NCI-H748 treated with DMSO at 0.1 percent for 48 hours (cell line): Measurements from ENCODE around the gene EFCC1.
A peak's percentile ranks its signal among the peaks of the same experiment; 100 is the strongest.

ENCODE experiments used
- DNase-seq: peaks from one replicate; lab custom pipeline; 2025; lab: John Stamatoyannopoulos, UW

EFCC1 gene, protein sequence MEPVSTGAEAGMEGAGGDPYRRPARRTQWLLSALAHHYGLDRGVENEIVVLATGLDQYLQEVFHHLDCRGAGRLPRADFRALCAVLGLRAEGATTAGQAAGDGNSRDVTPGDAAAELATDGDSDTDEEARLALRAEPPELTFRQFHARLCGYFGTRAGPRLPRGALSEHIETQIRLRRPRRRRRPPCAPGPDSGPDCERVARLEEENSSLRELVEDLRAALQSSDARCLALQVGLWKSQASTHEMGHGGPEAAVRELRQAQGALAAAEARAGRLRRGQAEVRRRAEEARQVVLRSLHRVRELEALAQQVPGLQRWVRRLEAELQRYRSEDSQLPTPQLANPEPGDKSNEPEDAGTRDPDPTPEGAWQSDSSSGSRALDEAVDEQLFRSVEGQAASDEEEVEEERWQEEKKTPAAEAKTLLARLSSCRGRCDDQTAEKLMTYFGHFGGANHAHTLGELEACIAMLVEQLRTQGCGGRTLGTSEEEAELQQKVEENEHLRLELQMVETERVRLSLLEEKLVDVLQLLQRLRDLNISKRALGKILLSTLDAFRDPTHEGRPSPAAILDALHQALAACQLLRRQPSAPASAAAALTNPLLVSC

DNA sequence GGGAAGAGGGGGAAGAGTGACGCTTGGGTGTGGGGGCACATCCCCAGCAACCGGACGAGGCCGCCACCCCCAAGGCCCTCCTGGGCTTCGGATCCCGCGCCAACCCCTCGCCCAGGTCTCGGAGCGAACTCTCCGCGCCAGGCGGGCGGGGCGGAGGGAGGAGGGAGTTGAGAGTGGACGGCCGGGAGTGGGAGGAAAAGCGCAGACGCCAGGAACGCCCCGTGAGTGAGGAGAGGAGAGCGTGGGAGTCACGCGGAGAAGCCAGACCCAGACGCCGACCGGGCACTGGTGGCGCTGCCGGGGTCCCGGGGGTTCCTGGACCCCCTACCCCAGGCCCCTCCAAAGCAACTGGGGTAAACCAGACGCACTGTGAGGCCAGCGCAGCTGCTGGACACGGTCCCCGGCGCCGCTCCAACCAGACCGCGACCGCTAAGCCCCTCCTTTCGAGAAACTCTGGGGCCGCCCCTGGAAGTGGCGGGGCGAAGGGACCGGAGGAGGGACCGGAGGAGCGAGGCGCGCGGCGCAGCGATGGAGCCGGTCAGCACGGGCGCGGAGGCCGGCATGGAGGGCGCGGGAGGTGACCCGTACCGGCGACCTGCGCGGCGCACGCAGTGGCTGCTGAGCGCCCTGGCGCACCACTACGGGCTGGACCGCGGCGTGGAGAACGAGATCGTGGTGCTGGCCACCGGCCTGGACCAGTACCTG lies at the start of gene EFCC1:
Gene EFCC1, plus strand, starts transcription at position 204 of the 705 bp plus-strand sequence. Its CDS starts 325 bp downstream, at position 529.
- DNase-seq: no peak

DNA sequence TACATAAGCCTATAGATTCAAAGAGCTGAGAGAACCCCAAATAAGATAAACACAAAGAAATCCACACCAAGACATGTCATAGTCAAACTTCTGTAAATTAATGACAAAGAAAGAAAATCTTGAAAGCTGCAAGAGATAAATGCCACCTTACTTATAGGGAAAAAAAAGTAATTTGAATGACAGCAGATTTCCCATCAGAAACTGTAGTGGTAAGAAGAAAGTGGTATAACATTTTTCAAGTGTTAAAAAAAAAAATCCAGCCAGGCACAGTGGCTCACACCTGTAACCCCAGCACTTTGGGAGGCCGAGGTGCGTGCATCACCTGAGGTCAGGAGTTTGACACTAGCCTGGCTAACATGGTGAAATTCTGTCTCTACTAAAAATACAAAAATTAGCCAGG lies 44.7 kb upstream of the EFCC1 start:
- DNase-seq: no peak

DNA sequence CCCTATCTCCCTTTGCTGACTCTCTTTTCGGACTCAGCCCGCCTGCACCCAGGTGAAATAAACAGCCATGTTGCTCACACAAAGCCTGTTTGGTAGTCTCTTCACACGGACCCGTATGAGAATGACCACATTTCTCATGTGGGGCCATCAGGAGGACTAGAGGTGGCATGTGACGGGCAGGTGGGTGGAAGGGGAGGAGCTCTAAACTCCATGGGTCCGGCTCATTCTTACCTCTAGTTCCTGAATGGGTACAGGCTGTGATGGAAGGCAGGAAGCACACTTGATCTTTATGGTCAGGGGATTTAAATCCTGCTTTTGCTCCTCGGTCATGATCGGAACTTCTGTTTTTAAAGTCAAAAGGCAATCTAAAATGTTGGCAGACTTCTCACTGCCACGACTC lies 35.8 kb upstream of the EFCC1 start:
- no peak for DNase-seq

DNA sequence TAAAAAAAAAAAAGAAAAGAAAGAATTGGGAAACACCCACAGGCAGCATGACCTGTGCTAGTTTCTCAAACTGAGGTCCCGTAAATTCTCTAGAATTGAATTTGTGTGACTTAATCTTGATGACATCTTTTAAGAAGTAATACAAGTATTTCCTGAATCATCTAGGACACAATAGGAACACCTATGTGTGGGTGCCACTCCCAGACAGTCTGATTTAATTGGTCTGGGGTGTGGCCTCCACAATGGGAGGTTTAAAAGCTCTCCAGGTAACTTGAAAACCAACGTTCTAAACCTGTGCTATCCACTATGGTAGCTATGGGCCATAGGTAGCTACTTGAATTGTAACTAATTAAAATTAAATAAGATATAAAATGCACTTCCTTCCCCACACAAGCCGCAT lies 35.3 kb upstream of the EFCC1 start:
- DNase-seq: no peak

DNA sequence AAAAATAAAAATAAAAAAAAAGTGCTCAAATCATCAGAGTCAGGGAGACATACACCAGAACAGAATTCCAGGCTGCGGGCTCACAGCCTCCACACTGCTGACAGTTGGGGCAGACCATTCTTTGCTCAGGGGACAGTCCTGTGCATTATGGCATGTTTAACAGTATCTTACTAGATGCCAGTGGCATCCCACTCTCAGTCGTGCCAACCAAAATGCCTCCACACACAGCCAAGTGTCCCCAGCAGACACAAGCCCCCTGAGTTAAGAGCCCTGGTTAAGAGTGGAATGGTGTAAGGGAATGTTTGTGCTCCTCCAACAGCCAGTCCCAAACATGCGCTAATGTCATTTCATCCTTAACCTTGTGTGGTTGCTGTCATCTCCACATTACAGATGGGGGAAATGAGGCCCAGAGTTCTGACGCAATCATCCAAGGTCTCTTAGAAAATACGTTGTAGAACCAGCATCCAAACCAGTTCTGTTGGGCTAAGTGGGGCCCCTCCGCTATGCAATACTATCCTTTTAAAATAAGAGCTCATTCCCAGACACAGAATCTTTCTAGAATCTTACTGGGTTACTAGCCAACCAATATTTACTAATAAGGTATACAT lies 33.3 kb upstream of the EFCC1 start:
- no peak for DNase-seq

DNA sequence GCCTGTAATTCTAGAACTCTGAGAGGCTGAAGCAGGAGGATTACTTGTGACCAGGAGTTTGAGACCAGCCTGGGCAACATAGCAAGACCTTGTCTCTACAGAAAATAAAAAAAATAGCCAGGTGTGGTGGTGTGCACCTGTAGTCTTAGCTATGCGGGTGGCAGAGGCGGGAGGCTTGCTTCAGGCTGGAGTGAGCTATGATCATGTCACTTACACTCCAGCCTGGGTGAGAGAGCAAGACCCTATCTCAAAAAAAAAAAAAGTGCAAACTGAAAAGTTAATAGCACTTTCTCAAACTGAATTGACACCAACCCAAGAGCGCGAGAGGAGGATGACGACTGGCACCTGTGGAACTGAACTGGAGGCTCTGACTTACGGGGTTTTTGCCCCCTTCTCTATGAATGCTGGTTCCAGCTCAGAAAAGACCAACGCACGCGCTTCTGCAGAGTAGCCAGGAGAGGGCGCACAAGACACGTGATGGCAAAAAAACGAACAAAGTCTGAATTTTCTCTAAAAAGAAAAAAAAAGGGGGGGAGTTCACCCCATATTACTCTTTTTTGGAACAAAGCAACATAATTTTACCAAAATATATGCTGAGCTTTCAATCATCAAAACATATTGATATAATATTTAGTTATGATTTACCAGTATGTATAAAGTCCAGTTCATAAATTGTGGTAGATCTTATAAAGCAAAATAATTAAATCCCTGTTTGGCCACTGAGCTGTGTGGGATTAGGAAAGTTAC lies 30.9 kb upstream of the EFCC1 start:
- DNase-seq: peak; percentile 9

DNA sequence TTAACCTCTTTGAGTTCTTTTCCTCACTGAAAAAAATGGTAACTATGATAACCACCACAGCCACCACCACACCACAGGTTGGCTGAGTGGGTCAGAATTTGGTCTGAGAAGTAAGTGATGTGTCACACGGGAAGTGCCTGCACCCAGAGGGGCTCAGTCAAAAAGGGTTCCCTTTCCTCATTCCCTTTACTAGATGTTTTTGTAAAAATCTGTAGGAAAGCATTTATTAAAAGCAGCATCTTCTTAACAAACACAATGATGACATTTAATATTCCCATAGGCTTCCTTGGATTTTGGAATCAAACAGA lies 30.4 kb upstream of the EFCC1 start:
- no peak for DNase-seq

DNA sequence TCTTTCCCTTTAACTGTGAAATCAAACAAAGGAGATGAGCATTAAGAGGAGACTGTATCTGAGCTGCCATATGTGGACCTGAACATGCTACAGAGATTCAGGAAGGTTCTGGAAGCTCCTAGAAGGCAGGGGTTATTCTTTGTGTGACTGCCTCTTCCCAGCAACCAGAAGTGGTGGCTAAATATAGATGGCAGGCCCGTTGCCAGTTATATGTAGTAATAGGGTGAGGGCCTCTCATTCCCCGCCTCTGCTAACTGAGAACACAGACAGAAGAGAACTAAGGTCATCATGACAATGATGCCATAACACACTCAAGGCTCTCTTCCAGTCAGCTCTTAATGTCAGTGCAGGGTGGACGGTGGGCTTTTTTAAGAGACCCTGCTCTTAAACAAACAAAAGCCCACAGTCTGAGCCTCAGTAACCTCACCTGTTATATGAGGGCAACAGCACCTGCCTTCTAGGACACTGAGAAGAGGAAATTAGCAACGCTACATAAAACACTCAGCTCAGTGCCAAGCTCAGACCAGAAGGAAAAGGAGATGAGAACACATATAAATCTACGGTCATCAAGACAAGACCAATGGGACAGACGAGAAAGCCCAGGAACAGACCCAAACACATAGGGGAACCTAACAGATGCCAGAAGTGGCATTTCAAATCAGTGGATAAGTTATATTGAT lies 29.5 kb upstream of the EFCC1 start:
- DNase-seq: no peak

DNA sequence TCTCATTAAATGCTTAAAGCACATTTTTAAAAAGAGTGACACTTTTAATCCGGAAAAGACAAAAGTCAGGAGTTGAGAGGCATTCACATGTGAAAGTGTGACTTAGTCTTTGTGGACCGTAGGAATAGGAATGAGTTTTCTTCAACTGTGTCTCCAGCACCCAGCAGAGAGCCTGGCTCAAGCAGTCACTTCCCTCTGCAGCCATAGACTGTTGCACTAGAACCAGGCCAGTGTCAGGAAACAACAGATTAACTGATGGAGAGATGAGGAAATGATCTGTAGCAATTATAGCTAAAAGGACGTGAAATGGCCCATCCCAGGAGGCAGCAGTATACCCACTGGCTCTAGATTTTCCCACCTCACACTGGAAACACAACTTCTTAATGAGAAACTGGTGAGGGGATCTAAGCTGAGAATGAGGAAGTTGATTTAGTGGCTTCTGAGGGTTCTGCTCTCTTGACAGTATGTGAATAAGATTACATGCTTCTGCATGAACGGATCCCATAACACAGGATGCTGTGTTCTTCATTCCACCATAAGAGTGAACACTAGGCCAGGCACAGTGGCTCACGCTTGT lies 27.0 kb upstream of the EFCC1 start:
- DNase-seq: no peak

DNA sequence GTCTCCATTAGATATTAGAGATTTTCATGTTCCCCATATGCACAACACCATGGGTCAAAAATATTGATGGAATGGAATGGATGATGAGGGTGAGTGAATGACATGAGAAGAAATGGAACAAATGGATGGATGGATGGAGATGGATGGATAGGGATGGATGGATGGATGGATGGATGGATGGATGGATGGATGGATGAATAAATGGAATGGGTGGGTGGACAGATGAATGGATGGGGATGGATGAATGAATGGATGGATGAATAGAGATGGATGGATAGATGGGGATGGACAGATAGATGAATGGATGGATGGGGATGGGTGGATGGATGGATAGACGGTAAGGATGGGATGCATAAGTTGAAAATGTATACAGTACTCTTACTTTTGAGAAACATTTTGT lies 25.8 kb upstream of the EFCC1 start:
- DNase-seq: no peak

DNA sequence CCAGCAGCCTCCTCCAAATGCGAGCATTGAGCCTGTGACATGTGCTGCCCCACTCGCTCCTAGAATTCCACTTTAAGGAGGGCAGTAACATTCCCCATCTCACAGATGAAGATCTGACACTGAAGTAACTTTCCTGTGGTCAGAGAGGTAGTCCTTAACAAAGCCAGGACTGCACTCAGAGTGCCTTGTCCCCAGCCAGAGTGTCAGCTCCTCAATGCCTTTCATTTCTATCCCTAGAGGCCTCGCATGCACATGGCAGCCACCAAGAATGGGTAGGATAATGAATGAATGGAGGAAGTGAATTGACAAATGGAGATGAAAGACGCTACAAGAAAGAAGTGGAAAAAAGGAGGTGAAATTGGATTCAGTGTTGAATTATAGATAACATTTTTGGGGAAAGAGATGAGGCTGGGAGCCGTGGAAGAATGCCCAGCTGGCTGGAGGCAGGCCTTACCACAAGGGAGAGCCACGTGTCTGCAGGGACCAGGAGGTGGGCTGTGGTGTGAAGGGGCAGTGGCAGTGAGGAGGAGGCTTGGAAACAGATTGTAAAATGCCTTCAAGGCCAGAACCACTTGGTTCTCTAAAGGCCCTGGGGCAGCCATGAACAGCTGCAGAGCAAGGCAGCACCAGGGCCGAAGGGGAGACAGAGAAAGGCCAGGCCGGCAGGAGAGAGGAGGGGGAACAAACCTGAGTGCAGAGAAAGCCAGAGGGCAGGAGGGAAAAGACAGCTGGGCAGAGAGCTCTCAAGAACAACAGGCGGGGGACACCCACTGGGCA lies 17.6 kb upstream of the EFCC1 start:
- no peak for DNase-seq

DNA sequence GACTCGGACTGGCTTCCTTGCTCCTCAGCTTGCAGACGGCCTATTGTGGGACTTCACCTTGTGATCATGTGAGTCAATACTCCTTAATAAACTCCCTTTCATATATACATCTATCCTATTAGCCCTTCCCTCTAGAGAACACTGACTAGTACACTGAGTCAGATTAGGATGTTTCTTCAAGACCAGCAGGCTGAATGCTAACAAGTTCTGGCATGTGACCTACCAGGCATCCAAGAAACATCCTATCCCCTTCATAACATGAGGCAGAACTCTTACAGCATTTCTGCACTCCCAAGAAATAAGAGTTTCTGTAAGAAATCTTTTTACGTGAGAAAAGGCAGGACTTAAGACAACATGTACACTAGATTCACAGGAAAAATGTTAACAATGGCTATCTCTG lies 16.5 kb upstream of the EFCC1 start:
- no peak for DNase-seq

DNA sequence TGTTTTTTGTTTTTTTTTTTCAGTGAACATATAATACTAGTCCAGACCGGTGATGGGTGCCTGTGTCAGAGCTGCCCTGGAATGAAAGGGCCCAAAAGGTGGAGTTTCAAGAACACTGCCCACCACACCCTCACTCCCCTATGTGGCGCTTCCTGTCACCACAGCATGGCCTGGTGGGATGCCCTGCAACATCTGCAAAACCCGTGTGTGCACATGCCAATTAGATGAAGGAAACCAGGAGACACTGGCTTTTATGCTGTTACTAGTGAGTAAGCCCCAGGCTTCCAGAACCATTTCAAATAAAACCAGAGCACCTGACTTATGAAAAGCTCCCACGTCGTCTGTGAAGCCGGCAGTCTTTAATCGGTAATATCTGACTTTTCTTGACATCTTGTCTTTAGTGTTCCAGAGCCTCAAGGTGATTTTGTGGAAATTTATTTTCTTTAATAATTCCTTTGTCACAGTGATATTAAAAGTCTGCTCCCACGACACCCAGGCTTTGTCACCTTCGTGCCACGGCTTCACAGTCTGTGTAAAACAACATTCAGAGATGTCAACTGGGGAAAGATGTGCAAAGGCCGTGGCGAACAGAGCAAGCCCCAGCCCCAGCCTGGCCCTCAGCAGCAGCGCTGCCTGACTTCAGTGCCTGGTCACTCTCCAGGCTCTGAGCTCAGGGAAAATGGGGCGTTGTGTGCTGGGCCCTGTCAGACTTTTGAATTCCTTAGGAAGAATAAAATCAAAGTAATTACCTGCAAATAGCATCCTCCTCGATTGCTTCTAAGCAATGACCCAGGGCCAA lies 13.6 kb upstream of the EFCC1 start:
- no peak for DNase-seq

DNA sequence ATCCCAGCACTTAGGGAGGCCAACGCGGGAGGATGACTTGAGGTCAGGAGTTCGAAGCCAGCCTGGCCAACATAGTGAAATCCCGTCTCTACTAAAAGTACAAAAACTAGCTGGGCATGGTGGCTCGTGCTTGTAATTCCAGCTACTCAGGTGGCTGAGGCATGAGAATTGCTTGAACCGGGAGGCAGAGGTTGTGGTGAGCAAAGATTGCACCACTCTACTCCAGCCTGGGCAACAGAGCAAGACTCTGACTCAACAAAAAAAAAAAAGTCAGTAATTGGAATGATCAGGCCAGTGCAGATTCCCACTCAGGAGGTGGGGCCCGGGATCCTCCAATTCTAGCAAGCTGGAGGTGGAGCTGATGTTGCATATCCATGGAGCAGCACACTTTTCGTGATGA lies 12.8 kb upstream of the EFCC1 start:
- no peak for DNase-seq

DNA sequence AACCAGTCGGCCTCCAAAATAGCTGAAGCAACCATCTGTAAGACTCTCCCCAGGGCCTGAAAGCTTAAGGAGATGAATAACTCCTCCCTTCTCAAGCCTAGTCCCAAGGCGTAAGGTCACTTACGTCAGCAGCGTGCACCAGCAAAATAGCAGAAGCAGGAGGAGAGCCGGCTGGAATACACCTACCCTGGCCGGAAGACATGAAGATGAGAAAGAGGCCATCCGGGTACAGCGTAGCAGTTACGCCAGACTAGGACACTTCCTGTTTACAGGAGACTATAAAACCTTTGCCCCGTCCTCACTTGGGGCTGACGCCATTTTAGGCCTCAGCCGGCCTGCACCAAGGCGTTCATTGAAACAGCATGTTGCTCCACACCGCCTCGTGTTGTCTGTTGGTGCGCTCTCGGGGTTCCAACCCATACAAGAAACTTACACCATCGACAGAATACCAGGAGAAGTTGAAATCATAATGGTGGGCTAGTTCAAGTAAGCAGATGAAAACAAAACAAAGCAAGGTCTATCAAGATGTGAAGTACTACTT lies 9.7 kb upstream of the EFCC1 start:
- no peak for DNase-seq

DNA sequence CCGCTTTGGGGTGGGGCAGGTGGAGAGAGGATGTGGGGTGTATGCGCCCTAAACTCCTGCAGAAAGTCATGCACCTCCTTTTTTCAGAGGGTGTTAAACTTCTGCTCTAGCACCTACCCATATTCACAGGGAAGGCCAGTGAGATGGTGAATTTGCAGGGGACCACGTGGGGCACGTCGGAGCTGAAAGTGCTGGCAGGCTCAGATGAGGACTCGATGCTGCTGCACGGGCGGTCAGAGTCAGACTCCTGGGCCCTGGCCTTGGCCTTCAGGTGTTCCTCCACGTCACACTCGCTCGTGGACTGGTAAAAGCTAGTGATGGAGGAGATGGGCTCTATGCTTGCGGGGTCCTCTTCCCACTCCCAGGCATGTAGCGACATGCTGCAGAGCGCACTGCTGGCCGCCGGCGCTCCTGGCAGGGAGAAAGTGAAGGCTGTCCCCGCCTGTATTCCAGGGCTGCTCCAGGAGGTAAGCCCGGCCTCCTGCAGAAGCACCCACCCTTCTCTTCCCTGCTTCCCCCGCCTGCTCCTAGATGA lies 8.1 kb upstream of the EFCC1 start:
- no peak for DNase-seq

DNA sequence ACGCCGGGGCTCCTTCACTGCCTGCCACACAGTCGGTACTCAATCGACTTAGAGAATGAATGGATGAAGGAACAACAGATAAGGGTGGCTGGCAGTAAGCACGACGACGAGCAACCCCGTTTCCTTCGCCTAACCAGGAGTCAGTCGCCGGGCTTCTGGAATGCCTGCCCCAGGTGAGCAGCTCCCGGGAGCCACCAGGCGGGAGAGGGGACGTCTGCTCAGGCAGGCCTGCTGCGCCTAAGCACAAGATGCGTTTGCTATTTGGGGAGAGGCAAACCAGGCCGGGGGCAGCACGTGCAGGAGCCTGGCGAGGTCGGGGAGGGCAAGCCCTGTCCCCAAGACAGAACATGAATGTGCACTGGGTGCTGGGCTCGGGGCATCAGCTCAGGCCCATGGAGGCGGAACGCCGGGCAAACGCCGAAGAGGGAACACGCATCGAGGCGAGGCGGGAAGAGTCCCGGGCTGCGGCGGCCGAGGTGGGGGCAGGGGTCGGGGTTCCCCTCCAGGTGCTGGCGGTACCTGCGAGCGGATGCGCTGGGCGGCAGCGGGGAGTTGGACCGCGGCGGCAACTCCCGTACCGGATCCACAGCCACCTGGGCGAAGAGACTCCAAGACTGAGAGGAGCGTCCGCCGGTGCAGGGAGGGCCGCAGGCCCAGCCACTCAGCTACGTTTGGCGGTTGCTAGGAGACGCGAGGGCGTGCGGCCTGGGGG lies 7.5 kb upstream of the EFCC1 start, which contains the start of gene CFAP92:
Gene CFAP92, minus strand, starts transcription at position 616 of the 712 bp plus-strand sequence. CDS start 772 bp downstream, outside the sequence.
- peak; percentile 77 for DNase-seq

DNA sequence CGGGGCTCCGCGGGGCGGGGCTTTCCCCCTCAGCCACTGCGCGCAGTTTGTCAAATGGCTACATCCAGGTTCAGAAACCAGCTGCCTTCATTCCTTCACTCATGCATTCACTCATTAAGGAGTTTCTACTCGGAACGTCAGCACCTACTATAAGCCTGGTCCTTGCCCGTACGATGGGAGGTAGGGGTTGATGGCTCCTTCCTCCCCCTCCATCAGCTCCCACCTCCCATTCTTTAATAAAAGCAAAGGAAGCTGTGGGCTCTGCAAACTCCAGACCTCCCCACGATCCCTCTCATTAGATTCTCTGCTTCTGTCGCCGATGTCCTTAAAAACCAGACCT lies 7.0 kb upstream of the EFCC1 start:
- DNase-seq: no peak
